RWPE2 (cell line): ENCODE data around the gene CYP4F3.
A peak's percentile ranks its signal among the peaks of the same experiment; 100 is the strongest.

Experiments
- ATAC-seq: fragments of 200-7000 bp; cut with Tn5 transposase; 3 replicates; pipeline ENCODE4 v1.9.1; 2021; ENCODE audit warnings: low read depth
- DNase-seq: peaks from one replicate; pipeline ENCODE4 v3.0.0-alpha.2; 2020; ENCODE audit warnings: low spot score
- H3K27ac ChIP-seq: fragments of 450-650 bp; 2 replicates; pipeline ENCODE4 v1.5.1; 2017; ENCODE audit warnings: mild to moderate bottlenecking; ENCODE audit not compliant: poor library complexity, severe bottlenecking
- H3K27me3 ChIP-seq: fragments of 250-450 bp; sonication (Bioruptor Pico); 2 replicates; pipeline ENCODE4 v1.5.1; 2021; ENCODE audit warnings: mild to moderate bottlenecking, moderate library complexity; ENCODE audit not compliant: insufficient read depth, poor library complexity, severe bottlenecking
- H3K36me3 ChIP-seq: fragments of 250-450 bp; sonication (Bioruptor Pico); 2 replicates; pipeline ENCODE4 v1.5.1; 2020; ENCODE audit warnings: low read depth, mild to moderate bottlenecking, moderate library complexity
- H3K4me1 ChIP-seq: fragments of 250-450 bp; sonication (Bioruptor Pico); 2 replicates; pipeline ENCODE4 v1.5.1; 2021; ENCODE audit warnings: mild to moderate bottlenecking, moderate library complexity; ENCODE audit not compliant: insufficient read depth, poor library complexity, severe bottlenecking
- H3K4me3 ChIP-seq: fragments of 250-450 bp; sonication (Bioruptor Pico); 2 replicates; pipeline ENCODE4 v1.5.1; 2021; ENCODE audit warnings: mild to moderate bottlenecking, moderate library complexity; ENCODE audit not compliant: severe bottlenecking
- H3K9me3 ChIP-seq: fragments of 250-450 bp; sonication (Bioruptor Pico); 2 replicates; pipeline ENCODE4 v1.5.1; 2021; ENCODE audit warnings: mild to moderate bottlenecking, moderate library complexity; ENCODE audit not compliant: severe bottlenecking
- TF ChIP-seq, protein P1 (sequence below): fragments of 450-650 bp; IDR thresholded peaks from one replicate; pipeline ENCODE4 v1.5.1; 2017; ENCODE audit warnings: mild to moderate bottlenecking, moderate library complexity; ENCODE audit not compliant: poor library complexity, severe bottlenecking

CYP4F3 gene

DNA sequence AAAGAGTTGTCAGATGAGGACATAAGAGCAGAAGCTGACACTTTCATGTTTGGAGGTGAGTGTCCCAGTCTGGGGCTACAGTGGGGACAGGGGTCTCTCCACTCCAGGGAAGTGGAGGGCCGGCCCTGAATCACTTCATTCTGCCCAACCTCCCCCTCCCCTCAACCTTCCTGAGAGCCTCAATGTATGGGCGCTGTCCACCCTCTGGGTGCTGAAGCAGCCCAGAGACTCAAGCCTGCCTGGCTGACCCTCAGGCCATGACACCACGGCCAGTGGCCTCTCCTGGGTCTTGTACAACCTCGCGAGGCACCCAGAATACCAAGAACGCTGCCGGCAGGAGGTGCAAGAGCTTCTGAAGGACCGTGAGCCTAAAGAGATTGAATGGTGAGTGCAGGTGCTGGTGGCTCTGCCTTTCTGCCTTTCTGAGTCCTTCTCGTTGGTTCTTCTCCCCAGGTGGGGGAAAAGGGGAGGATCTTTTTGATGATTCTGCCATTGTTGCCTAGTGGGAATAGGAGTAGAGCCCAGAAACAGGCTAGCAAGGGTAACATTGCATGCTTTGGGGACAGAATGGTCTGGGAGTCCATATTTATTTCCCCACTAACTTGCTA is 16.9 kb upstream of the CYP4F3 start:
- Histone ChIP-seq H3K4me1 (no peaks in the 10 kb centered on the region), H3K27ac (no peak overlapping the region), H3K4me3 (no peak overlapping the region), H3K9me3 (no peaks in the 10 kb centered on the region), H3K36me3 (no peaks in the 10 kb centered on the region), H3K27me3 (no peaks in the 10 kb centered on the region)
- TF ChIP-seq, protein P1, sequence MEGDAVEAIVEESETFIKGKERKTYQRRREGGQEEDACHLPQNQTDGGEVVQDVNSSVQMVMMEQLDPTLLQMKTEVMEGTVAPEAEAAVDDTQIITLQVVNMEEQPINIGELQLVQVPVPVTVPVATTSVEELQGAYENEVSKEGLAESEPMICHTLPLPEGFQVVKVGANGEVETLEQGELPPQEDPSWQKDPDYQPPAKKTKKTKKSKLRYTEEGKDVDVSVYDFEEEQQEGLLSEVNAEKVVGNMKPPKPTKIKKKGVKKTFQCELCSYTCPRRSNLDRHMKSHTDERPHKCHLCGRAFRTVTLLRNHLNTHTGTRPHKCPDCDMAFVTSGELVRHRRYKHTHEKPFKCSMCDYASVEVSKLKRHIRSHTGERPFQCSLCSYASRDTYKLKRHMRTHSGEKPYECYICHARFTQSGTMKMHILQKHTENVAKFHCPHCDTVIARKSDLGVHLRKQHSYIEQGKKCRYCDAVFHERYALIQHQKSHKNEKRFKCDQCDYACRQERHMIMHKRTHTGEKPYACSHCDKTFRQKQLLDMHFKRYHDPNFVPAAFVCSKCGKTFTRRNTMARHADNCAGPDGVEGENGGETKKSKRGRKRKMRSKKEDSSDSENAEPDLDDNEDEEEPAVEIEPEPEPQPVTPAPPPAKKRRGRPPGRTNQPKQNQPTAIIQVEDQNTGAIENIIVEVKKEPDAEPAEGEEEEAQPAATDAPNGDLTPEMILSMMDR: no peak
- DNase-seq (no peak), ATAC-seq (no peak)

DNA sequence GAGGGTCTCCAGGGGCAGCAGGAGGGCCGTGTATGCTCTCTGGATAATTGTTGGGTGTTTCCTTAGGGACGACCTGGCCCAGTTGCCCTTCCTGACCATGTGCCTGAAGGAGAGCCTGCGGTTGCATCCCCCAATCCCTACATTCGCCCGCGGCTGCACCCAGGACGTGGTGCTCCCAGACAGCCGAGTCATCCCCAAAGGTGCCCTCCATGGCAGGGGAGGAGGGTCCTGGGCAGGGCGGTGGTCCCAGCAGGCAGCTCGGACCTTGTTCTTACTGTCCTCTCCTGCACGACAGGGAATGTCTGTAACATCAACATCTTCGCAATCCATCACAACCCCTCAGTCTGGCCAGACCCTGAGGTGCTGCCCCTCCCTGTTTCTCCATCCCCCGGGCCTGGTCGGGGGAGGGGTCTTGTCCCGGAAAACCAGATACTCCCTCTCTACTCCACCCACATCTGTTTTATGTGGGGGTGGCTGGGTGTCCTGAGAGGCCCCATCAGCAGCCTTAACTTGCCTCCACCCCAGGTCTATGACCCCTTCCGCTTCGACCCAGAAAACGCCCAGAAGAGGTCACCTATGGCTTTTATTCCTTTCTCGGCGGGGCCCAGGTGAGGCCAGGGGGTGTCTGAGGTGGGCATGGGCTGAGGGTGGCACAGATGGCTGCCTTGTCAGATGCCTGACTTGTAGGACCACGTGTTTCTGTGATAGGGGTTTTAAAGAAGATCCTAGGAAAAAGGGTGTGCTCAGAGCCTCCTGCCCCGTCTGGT is 12.3 kb upstream of the CYP4F3 start:
- Histone ChIP-seq H3K27ac (no peak overlapping the region), H3K4me3 (no peak overlapping the region), H3K4me1 (no peaks in the 10 kb centered on the region), H3K9me3 (no peaks in the 10 kb centered on the region), H3K27me3 (no peaks in the 10 kb centered on the region), H3K36me3 (no peaks in the 10 kb centered on the region)
- DNase-seq: no peak
- TF ChIP-seq, protein P1: no peak
- no peak for ATAC-seq

DNA sequence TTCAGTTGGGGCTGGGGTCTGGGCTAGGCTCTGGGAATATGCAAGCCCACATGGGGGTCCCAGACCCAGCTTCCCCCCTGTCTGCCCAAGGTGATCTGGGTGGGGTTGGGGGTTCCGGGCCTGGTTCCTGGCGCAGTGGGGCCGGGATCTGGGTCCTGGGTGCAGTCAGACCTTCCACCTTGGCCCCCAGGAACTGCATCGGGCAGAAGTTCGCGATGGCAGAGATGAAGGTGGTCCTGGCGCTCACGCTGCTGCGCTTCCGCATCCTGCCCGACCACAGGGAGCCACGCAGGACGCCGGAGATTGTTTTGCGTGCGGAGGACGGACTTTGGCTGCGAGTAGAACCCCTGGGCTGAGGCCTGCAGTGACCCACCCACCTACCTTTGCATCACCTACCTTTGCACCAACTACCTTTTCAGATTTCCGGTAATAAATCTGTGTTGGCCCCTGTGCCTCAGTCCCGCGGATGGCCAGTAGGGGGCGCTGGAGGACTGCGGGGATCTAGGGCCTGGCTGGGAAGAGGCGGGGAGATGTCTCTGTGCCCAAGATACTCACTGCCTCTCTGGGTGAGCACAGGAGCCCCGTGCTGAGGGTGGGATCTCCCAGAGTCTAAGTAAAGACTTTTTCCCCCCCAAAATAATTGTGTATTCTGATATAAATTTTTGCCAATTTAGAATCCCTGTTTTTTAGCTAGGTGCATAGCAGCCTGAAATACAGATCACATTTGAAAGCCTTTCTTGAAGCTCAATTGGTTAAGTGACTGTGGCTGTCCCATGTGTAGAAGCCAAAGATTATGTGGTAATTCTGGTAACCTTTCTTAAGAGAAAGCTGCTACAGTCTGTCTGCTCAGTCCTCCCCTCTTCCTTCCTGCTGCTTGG is 11.5 kb upstream of the CYP4F3 start:
- DNase-seq (no peak), ATAC-seq (peak; percentile 82)
- Histone ChIP-seq H3K9me3 (no peaks in the 10 kb centered on the region), H3K4me3 (no peak overlapping the region), H3K27ac (no peak overlapping the region), H3K36me3 (no peaks in the 10 kb centered on the region), H3K27me3 (no peaks in the 10 kb centered on the region), H3K4me1 (no peaks in the 10 kb centered on the region)
- TF ChIP-seq, protein P1: peak; percentile 96

DNA sequence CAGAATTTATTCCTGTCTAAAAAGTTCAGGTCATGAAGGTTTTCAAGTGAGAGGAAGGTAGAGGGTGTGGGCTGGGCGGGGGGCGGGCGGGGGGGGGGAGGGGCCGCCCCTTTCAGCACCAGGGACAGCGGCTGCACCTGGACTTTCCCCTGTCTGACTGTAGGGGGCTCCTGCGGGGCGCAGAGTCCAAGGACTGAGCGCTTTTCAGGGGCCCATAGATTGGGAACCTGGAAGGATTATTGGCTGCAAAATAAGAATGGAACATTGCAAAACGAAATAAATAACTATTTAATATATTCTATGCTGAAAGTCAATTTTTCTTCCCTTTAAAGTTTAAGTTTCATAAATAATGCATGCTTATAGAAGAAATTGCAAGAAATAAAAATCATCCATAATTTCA is 8.9 kb upstream of the CYP4F3 start:
- ATAC-seq (peak; percentile 46; the same call in 2 of the 3 replicates), DNase-seq (no peak)
- Histone ChIP-seq H3K9me3 (no peaks in the 10 kb centered on the region), H3K4me1 (no peaks in the 10 kb centered on the region), H3K27me3 (no peaks in the 10 kb centered on the region), H3K36me3 (no peaks in the 10 kb centered on the region), H3K4me3 (no peak overlapping the region), H3K27ac (no peak overlapping the region)
- TF ChIP-seq, protein P1: peak; percentile 69
